SK-N-SH treated with all-trans-retinoic acid at 6 μM for 48 hours (cell line): Measurements from ENCODE around the gene MYO1B.

Experiments
- ATAC-seq: fragments of 200-7000 bp; cut with Tn5 transposase; 3 replicates; pipeline ENCODE4 v1.9.1; 2020; ENCODE audit warnings: mild to moderate bottlenecking, moderate library complexity
- ARNTL ChIP-seq: fragments of 450-650 bp; formaldehyde crosslinking; IDR thresholded peaks from 2 replicates; pipeline ENCODE4 v1.5.0; 2020; ENCODE audit warnings: low read depth, mild to moderate bottlenecking, moderate library complexity, borderline replicate concordance
- BACH2 ChIP-seq: fragments of 250-450 bp; sonication (Bioruptor Pico); IDR thresholded peaks from 2 replicates; pipeline ENCODE4 v1.9.0; 2021; ENCODE audit warnings: mild to moderate bottlenecking, borderline replicate concordance
- CSDC2 ChIP-seq: fragments of 250-450 bp; sonication (Bioruptor Pico); IDR thresholded peaks from 2 replicates; pipeline ENCODE4 v1.5.0; 2020; ENCODE audit warnings: mild to moderate bottlenecking, moderate library complexity
- ESRRG ChIP-seq: fragments of 250-450 bp; sonication (Bioruptor Pico); IDR thresholded peaks from 2 replicates; pipeline ENCODE4 v1.6.1; 2021; ENCODE audit warnings: mild to moderate bottlenecking
- GLIS3 ChIP-seq: fragments of 250-450 bp; sonication (Bioruptor Pico); IDR thresholded peaks from 2 replicates; pipeline ENCODE4 v1.5.0; 2020; ENCODE audit warnings: mild to moderate bottlenecking, moderate library complexity
- ISL1 ChIP-seq: fragments of 250-450 bp; sonication (Bioruptor Pico); IDR thresholded peaks from 2 replicates; pipeline ENCODE4 v2.1.2; 2022; ENCODE audit warnings: mild to moderate bottlenecking, moderate library complexity
- OSR1 ChIP-seq: fragments of 250-450 bp; sonication (Bioruptor Pico); IDR thresholded peaks from 2 replicates; pipeline ENCODE4 v1.8.0; 2022; ENCODE audit warnings: moderate library complexity, mild to moderate bottlenecking, inconsistent platforms
- PPARA ChIP-seq: fragments of 250-450 bp; sonication (Bioruptor Pico); IDR thresholded peaks from 2 replicates; pipeline ENCODE4 v1.5.0; 2020; ENCODE audit warnings: mild to moderate bottlenecking, borderline replicate concordance
- RARB ChIP-seq: fragments of 250-450 bp; sonication (Bioruptor Pico); IDR thresholded peaks from 2 replicates; pipeline ENCODE4 v1.8.0; 2021; ENCODE audit warnings: mild to moderate bottlenecking, moderate library complexity
- SNAI2 ChIP-seq: fragments of 250-450 bp; sonication (Bioruptor Pico); IDR thresholded peaks from 2 replicates; pipeline ENCODE4 v1.5.0; 2020; ENCODE audit warnings: mild to moderate bottlenecking, moderate library complexity
- TCF4 ChIP-seq: fragments of 250-450 bp; sonication (Bioruptor Pico); IDR thresholded peaks from 2 replicates; pipeline ENCODE4 v1.8.0; 2021; ENCODE audit warnings: mild to moderate bottlenecking, moderate library complexity, borderline replicate concordance
- TOX ChIP-seq: fragments of 250-450 bp; sonication (Bioruptor Pico); IDR thresholded peaks from 2 replicates; pipeline ENCODE4 v1.8.0; 2021; ENCODE audit warnings: mild to moderate bottlenecking, moderate library complexity, borderline replicate concordance
- ZC3H10 ChIP-seq: fragments of 250-450 bp; sonication (Bioruptor Pico); IDR thresholded peaks from 2 replicates; pipeline ENCODE4 v1.5.1; 2021; ENCODE audit warnings: mild to moderate bottlenecking, moderate library complexity
- ZFP3 ChIP-seq: fragments of 250-450 bp; sonication (Bioruptor Pico); IDR thresholded peaks from 2 replicates; pipeline ENCODE4 v1.5.0; 2020; ENCODE audit warnings: mild to moderate bottlenecking, moderate library complexity
- ZFP30 ChIP-seq: fragments of 450-650 bp; formaldehyde crosslinking; IDR thresholded peaks from 2 replicates; pipeline ENCODE4 v1.5.0; 2022; ENCODE audit warnings: mild to moderate bottlenecking, moderate library complexity
- ZNF565 ChIP-seq: fragments of 450-650 bp; formaldehyde crosslinking; conservative IDR thresholded peaks from 2 replicates; pipeline ENCODE4 v1.5.0; 2020; ENCODE audit warnings: low read depth, mild to moderate bottlenecking, moderate library complexity
- ZNF70 ChIP-seq: fragments of 450-650 bp; formaldehyde crosslinking; IDR thresholded peaks from 2 replicates; pipeline ENCODE4 v1.5.0; 2020; ENCODE audit warnings: mild to moderate bottlenecking, moderate library complexity
- ZNF8 ChIP-seq: fragments of 450-650 bp; formaldehyde crosslinking; IDR thresholded peaks from 2 replicates; pipeline ENCODE4 v1.5.0; 2020; ENCODE audit warnings: mild to moderate bottlenecking, moderate library complexity
- TF ChIP-seq, protein P1 (sequence below): fragments of 250-450 bp; sonication (Bioruptor Pico); IDR thresholded peaks from 2 replicates; pipeline ENCODE4 v1.8.0; 2021; ENCODE audit warnings: low read depth, mild to moderate bottlenecking, moderate library complexity, borderline replicate concordance
- TF ChIP-seq, protein P2 (sequence below): fragments of 250-450 bp; sonication (Bioruptor Pico); IDR thresholded peaks from 2 replicates; pipeline ENCODE4 v1.5.1; 2021; ENCODE audit warnings: mild to moderate bottlenecking, moderate library complexity
- TF ChIP-seq, protein P3 (sequence below): fragments of 250-450 bp; sonication (Bioruptor Pico); IDR thresholded peaks from 2 replicates; pipeline ENCODE4 v1.5.0; 2020; ENCODE audit warnings: mild to moderate bottlenecking, moderate library complexity
- TF ChIP-seq, protein P4 (sequence below): fragments of 250-450 bp; sonication (Bioruptor Pico); IDR thresholded peaks from 2 replicates; pipeline ENCODE4 v1.8.0; 2020; ENCODE audit warnings: mild to moderate bottlenecking, moderate library complexity, borderline replicate concordance

The MYO1B gene

DNA sequence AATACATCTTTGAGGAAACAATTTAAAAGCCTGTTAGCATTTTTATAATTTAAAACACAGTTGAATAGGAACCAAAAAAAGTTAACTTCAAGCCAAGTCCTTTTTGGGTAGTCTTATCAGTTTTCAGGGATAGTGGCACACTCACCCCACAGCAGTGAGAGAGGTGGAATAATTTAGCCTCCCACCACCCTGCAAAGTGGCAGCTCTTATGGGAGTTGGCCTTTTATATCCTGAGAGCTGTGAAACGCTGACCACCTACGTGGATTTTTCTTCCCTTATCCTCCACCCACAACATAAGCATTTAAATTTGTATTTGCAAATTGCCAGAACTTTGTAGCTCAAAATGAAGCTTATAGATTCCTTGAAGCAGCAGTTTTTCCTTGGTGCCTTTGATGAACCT lies 167.1 kb downstream of the MYO1B start:
- no peak for ATAC-seq
- TF ChIP-seq ZFP3 (CRISPR knock-in tag) (no peak), TCF4 (CRISPR knock-in tag) (no peak), ESRRG (CRISPR knock-in tag) (no peak), TOX (CRISPR knock-in tag) (no peak), ARNTL (CRISPR knock-in tag) (no peak)
- TF ChIP-seq, protein P1, sequence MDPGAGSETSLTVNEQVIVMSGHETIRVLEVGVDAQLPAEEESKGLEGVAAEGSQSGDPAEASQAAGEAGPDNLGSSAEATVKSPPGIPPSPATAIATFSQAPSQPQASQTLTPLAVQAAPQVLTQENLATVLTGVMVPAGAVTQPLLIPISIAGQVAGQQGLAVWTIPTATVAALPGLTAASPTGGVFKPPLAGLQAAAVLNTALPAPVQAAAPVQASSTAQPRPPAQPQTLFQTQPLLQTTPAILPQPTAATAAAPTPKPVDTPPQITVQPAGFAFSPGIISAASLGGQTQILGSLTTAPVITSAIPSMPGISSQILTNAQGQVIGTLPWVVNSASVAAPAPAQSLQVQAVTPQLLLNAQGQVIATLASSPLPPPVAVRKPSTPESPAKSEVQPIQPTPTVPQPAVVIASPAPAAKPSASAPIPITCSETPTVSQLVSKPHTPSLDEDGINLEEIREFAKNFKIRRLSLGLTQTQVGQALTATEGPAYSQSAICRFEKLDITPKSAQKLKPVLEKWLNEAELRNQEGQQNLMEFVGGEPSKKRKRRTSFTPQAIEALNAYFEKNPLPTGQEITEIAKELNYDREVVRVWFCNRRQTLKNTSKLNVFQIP (CRISPR knock-in tag) = no peak
- TF ChIP-seq, protein P2, sequence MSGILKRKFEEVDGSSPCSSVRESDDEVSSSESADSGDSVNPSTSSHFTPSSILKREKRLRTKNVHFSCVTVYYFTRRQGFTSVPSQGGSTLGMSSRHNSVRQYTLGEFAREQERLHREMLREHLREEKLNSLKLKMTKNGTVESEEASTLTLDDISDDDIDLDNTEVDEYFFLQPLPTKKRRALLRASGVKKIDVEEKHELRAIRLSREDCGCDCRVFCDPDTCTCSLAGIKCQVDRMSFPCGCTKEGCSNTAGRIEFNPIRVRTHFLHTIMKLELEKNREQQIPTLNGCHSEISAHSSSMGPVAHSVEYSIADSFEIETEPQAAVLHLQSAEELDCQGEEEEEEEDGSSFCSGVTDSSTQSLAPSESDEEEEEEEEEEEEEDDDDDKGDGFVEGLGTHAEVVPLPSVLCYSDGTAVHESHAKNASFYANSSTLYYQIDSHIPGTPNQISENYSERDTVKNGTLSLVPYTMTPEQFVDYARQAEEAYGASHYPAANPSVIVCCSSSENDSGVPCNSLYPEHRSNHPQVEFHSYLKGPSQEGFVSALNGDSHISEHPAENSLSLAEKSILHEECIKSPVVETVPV (CRISPR knock-in tag) = no peak

DNA sequence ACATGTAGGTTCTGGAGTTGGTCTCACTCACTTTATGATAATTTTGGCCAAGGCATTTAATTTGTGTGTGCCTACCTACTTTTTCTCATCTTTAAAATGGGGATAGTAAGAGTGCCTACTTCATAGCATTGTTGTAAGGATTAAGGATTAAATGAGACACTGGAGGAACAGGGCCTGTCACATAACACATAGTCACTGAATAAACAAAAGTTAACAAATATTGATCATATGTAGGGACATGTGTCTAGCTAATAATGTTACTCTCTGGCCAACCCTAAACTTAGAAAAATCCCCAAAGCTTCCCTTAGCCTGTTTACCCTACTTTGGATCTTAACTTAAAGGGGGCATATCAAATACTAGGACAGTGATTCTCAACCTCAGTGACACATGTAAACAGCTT lies 169.9 kb downstream of the MYO1B start:
- ATAC-seq = no peak
- TF ChIP-seq, protein P1 (CRISPR knock-in tag) = no peak
- TF ChIP-seq ISL1 (CRISPR knock-in tag) = no peak
- no peak for TF ChIP-seq ZNF565 (CRISPR knock-in tag)
- TF ChIP-seq, protein P3, sequence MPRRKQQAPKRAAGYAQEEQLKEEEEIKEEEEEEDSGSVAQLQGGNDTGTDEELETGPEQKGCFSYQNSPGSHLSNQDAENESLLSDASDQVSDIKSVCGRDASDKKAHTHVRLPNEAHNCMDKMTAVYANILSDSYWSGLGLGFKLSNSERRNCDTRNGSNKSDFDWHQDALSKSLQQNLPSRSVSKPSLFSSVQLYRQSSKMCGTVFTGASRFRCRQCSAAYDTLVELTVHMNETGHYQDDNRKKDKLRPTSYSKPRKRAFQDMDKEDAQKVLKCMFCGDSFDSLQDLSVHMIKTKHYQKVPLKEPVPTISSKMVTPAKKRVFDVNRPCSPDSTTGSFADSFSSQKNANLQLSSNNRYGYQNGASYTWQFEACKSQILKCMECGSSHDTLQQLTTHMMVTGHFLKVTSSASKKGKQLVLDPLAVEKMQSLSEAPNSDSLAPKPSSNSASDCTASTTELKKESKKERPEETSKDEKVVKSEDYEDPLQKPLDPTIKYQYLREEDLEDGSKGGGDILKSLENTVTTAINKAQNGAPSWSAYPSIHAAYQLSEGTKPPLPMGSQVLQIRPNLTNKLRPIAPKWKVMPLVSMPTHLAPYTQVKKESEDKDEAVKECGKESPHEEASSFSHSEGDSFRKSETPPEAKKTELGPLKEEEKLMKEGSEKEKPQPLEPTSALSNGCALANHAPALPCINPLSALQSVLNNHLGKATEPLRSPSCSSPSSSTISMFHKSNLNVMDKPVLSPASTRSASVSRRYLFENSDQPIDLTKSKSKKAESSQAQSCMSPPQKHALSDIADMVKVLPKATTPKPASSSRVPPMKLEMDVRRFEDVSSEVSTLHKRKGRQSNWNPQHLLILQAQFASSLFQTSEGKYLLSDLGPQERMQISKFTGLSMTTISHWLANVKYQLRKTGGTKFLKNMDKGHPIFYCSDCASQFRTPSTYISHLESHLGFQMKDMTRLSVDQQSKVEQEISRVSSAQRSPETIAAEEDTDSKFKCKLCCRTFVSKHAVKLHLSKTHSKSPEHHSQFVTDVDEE (CRISPR knock-in tag) = no peak
- no peak for TF ChIP-seq TCF4 (CRISPR knock-in tag)
- no peak for TF ChIP-seq ZFP30 (CRISPR knock-in tag)
- TF ChIP-seq RARB (CRISPR knock-in tag) = no peak
- TF ChIP-seq SNAI2 (CRISPR knock-in tag) = no peak
- TF ChIP-seq ESRRG (CRISPR knock-in tag) = no peak
- no peak for TF ChIP-seq OSR1 (CRISPR knock-in tag)
- TF ChIP-seq ARNTL (CRISPR knock-in tag) = no peak
- TF ChIP-seq TOX (CRISPR knock-in tag) = no peak
- TF ChIP-seq ZC3H10 (CRISPR knock-in tag) = no peak
- TF ChIP-seq, protein P4, sequence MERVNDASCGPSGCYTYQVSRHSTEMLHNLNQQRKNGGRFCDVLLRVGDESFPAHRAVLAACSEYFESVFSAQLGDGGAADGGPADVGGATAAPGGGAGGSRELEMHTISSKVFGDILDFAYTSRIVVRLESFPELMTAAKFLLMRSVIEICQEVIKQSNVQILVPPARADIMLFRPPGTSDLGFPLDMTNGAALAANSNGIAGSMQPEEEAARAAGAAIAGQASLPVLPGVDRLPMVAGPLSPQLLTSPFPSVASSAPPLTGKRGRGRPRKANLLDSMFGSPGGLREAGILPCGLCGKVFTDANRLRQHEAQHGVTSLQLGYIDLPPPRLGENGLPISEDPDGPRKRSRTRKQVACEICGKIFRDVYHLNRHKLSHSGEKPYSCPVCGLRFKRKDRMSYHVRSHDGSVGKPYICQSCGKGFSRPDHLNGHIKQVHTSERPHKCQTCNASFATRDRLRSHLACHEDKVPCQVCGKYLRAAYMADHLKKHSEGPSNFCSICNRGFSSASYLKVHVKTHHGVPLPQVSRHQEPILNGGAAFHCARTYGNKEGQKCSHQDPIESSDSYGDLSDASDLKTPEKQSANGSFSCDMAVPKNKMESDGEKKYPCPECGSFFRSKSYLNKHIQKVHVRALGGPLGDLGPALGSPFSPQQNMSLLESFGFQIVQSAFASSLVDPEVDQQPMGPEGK (CRISPR knock-in tag) = no peak
- TF ChIP-seq BACH2 (CRISPR knock-in tag) = no peak
- TF ChIP-seq PPARA (CRISPR knock-in tag) = no peak
- TF ChIP-seq ZNF8 = no peak
- TF ChIP-seq ZNF70 = no peak
- TF ChIP-seq ZFP3 (CRISPR knock-in tag) = no peak
- TF ChIP-seq, all 23 proteins: peak for 0

DNA sequence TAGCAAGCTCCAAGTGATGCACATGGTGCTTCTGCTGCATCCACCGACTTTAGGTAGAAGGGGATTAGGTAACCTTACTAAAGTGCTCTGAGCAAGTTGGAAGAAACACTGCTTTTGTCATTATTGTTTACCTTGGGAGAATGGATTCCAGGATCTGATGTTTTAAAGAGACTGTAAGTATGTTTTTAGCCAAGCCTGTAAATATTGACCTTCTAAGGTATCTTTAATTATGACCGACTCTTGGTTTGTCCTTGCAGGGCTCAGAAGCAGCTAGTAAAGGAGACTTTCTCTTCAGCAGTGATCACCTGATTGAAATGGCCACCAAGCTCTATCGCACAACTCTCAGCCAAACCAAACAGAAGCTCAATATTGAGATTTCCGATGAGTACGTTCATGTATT lies 170.7 kb downstream of the MYO1B start:
- ATAC-seq = no peak
- TF ChIP-seq, protein P4 (CRISPR knock-in tag) = no peak
- TF ChIP-seq ZFP30 (CRISPR knock-in tag) (no peak), ZFP3 (CRISPR knock-in tag) (no peak), RARB (CRISPR knock-in tag) (no peak), CSDC2 (CRISPR knock-in tag) (no peak), ZNF8 (no peak), ISL1 (CRISPR knock-in tag) (no peak), ZNF70 (no peak), BACH2 (CRISPR knock-in tag) (no peak), OSR1 (CRISPR knock-in tag) (no peak), ESRRG (CRISPR knock-in tag) (no peak), GLIS3 (no peak), PPARA (CRISPR knock-in tag) (no peak), TCF4 (CRISPR knock-in tag) (no peak), ARNTL (CRISPR knock-in tag) (no peak)
- TF ChIP-seq, protein P3 (CRISPR knock-in tag) = no peak
